Neural crest cell (in vitro differentiated cells): ENCODE data around the gene HIF1AN. TPM values are rescaled to one million over a fixed set of nuclear protein-coding genes. Genes with fewer than 3 reads are reported as not detected.

Experiments
- DNase-seq: peaks from one replicate; pipeline ENCODE4 v3.0.0; 2021; ENCODE audit warnings: low read depth, mixed read lengths, low spot score
- H3K27ac Mint-ChIP-seq: one replicate; pipeline ENCODE4 v1.8.0; 2021; ENCODE audit warnings: mild to moderate bottlenecking, mixed read lengths; ENCODE audit not compliant: unreplicated experiment
- H3K27me3 Mint-ChIP-seq: 2 replicates; pipeline ENCODE4 v1.8.0; 2021; ENCODE audit warnings: low read depth, mild to moderate bottlenecking, mixed read lengths
- H3K36me3 Mint-ChIP-seq: 2 replicates; pipeline ENCODE4 v1.8.0; 2021; ENCODE audit warnings: low read depth, mild to moderate bottlenecking, mixed read lengths
- H3K4me1 Mint-ChIP-seq: 2 replicates; pipeline ENCODE4 v1.8.0; 2021; ENCODE audit warnings: mixed read lengths
- H3K4me3 Mint-ChIP-seq: one replicate; pipeline ENCODE4 v1.8.0; 2021; ENCODE audit warnings: mild to moderate bottlenecking, mixed read lengths
- H3K9me3 Mint-ChIP-seq: 2 replicates; pipeline ENCODE4 v1.8.0; 2021; ENCODE audit warnings: mixed read lengths
- CTCF ChIP-seq: fragments of 200-600 bp; sonication (generic); conservative IDR thresholded peaks from 2 replicates; pipeline ENCODE4 v1.5.0; 2021; ENCODE audit warnings: antibody characterized with exemption, mild to moderate bottlenecking
- total RNA-seq: library from RNA; stranded (reverse); gene quantifications from 2 replicates; pipeline ENCODE4 v1.2.1, GENCODE V29; 2021

The HIF1AN gene
- total RNA-seq, 1 donor from 2014 or later, result 55.7 TPM

GRCh38 chr10:100528123-100528886, 7.4 kb upstream of the HIF1AN start:
- no peak for DNase-seq
- Mint-ChIP-seq H3K4me1 (peaks cover 23% of the 10 kb centered on the region), H3K9me3 (no peaks in the 10 kb centered on the region), H3K27me3 (no peaks in the 10 kb centered on the region), H3K36me3 (peaks cover 7% of the 10 kb centered on the region), H3K27ac (no peak overlapping the region), H3K4me3 (peak overlapping the region; percentile 100)
- TF ChIP-seq CTCF, result no peak

GRCh38 chr10:100528921-100529474, 6.7 kb upstream of the HIF1AN start:
- Mint-ChIP-seq H3K4me1 (peaks cover 23% of the 10 kb centered on the region), H3K9me3 (no peaks in the 10 kb centered on the region), H3K36me3 (peaks cover 7% of the 10 kb centered on the region), H3K4me3 (peak overlapping the region; percentile 100), H3K27me3 (no peaks in the 10 kb centered on the region), H3K27ac (peak overlapping the region; percentile 100)
- DNase-seq, result no peak
- TF ChIP-seq CTCF, result no peak

GRCh38 chr10:100529475-100530298, 6.1 kb upstream of the HIF1AN start, which contains the start of gene NDUFB8:
TSS of gene NDUFB8 (minus strand) at chr10:100529871. CDS start at chr10:100529851, 20 bp downstream.
- H3K4me1 Mint-ChIP-seq, result peaks cover 23% of the 10 kb centered on the region
- no peaks in the 10 kb centered on the region for H3K9me3 Mint-ChIP-seq
- H3K27ac Mint-ChIP-seq, result peak within 1 kb of the TSS; percentile 100
- no peak for TF ChIP-seq CTCF
- H3K4me3 Mint-ChIP-seq, result peak within 1 kb of the TSS; percentile 100
- DNase-seq, result peak; percentile 90
- no peaks in the 10 kb centered on the region for H3K27me3 Mint-ChIP-seq
- H3K36me3 Mint-ChIP-seq, result peaks cover 5% of the 10 kb centered on the region

GRCh38 chr10:100531761-100532160, 4.0 kb upstream of the HIF1AN start:
- Mint-ChIP-seq H3K36me3 (peaks cover 2% of the 10 kb centered on the region), H3K4me1 (peaks cover 23% of the 10 kb centered on the region), H3K27me3 (no peaks in the 10 kb centered on the region), H3K9me3 (no peaks in the 10 kb centered on the region), H3K4me3 (peak overlapping the region; percentile 49), H3K27ac (no peak overlapping the region)
- TF ChIP-seq CTCF, result no peak
- DNase-seq, result no peak

- peaks cover 10% of the 10 kb centered on the region for H3K4me1 Mint-ChIP-seq
- H3K27me3 Mint-ChIP-seq, result no peaks in the 10 kb centered on the region
- peaks cover 3% of the 10 kb centered on the region for H3K36me3 Mint-ChIP-seq
- no peak for DNase-seq
- no peaks in the 10 kb centered on the region for H3K9me3 Mint-ChIP-seq
- TF ChIP-seq CTCF, result no peak
- no peak overlapping the region for H3K4me3 Mint-ChIP-seq
- no peak overlapping the region for H3K27ac Mint-ChIP-seq
Measured at GRCh38 chr10:100534726-100535125, 1.0 kb upstream of the HIF1AN start.
